HG02840 (cell line): Measurements from ENCODE around the gene PPP1R3D.

Source experiments
- ATAC-seq: cut with Tn5 transposase; IDR thresholded peaks from one replicate; pipeline ENCODE4 v1.9.1; 2021; ENCODE audit warnings: mild to moderate bottlenecking, moderate library complexity, moderate number of reproducible peaks; ENCODE audit not compliant: unreplicated experiment, low FRiP score

Gene PPP1R3D

GRCh38 chr20:59948828-59949720, 9.0 kb upstream of the PPP1R3D start:
- ATAC-seq: no peak

DNA sequence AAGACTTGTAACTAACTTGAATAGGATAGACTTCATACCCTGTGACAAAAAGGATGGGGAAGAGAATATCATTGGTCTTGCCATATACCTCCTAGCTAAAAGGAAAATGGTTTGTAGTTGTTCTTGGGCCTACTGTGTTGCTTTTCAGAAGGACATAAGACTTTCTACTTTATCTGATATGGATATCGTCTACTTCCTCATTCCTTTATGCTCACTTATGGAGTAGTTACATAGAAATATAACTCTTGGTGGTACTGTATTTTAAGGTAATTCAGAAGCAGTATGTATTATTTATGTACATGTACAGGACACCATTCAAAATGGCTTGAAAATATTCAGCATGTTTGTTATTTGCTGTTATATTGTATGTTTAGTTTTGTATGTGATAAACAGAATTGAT, 8.1 kb upstream of the PPP1R3D start:
- no peak for ATAC-seq

DNA sequence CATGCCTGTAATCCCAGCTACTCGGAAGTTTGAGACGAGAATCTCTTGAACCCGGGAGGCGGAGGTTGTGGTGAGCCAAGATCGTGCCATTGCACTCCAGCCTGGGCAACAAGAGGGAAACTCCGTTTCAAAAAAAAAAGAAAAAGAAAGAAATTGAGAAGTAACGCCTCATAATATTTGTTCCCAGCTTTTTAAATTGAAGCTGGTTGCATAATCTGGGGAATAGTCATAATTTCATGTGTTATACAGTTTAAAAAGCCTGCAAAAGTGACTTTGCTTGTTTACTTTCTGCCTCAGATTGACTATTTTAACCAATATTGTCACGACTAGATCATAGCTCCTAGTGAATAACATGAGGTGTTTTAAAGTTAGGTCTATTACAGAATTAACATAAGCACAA, 7.3 kb upstream of the PPP1R3D start:
- no peak for ATAC-seq

- ATAC-seq: no peak
Observed at GRCh38 chr20:59945731-59946130, 5.6 kb upstream of the PPP1R3D start.

- ATAC-seq: no peak
Observed at GRCh38 chr20:59945175-59945574, 5.1 kb upstream of the PPP1R3D start.

DNA sequence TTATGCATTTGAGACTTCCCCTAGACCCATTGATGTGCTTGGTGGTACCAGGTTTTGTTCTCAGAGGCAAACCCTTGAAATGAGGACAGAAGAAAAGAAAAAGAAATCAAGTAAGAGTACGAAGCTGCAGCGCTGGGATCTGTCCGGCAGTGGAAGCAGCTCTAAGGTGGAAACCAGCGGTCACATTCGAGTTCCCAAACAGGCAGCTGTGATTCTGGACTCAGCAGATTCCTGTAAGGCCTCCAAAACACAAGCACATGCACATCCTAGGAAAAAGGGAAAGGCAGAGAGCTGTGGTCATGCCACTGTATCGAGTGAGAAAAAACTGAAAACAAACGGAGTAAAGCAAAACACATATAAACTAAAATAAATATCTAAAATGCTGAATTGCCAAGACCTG, 4.6 kb upstream of the PPP1R3D start:
- no peak for ATAC-seq

- no peak for ATAC-seq
Observed at GRCh38 chr20:59942245-59942644, 2.1 kb upstream of the PPP1R3D start.

GRCh38 chr20:59940956-59941294, 820 bp upstream of the PPP1R3D start:
- no peak for ATAC-seq

- peak; percentile 39 for ATAC-seq
Observed at GRCh38 chr20:59939879-59940128, 301 bp downstream of the PPP1R3D start.

DNA sequence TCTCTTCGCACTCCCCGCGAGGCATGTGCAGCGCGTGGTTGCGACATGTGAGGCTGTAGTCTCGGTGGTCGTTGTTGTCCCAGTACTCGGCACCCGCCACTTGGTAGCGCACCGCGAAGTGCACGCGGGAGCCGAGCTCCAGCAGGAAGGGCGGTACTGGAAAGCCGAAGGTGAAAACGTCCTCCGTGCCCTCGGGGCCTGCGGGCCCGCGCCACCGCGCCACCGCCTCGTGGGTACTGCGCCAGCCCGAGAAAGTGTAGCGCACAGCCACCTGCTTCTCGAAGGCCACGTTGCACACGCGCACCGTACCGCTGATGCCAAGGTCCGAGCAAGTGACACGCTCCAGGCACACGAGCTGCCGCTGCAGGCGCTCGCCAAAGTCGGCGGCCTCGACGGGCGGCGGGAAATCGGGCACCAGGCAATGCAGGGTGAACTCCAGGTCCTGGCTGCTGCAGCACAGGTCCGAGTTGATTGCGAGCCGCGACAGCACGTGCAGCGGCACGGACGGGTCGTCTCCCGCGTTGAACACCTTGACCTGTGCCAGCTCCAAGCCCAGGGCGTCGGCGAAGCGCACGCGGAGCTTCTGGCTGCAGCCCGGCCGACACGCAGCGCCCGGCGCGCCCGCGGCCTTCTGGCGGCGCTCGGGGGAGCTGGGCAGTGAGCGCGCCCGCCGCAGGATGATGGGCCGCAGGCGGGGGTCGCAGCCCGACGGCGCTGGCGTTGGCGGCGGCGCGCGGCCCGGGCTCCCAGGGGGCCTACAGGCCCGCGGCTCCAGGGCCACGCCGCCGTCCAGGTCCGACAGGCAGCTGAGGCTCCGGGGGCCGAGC, 840 bp downstream of the PPP1R3D start:
- ATAC-seq: no peak

- no peak for ATAC-seq
Observed at GRCh38 chr20:59938696-59939051, 1.4 kb downstream of the PPP1R3D start.

DNA sequence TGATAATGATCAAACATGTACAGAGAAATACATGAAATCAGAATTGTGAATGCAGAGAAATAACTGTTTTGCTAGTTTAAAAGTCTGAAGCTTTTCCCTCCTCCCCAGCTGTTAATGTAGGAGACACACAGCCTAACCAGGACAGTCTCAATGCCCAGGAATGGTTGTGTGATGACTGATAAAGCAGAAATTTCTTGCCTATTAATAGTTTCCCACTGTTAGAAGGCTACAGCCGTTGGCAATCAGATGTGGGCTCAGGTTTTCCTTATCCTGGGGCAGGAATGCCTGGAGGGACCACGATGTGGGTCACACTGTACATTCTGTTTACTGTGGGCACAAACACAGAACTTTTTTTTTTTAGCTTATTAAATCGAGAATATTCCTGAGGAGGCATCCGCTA, 1.9 kb downstream of the PPP1R3D start:
- no peak for ATAC-seq

- ATAC-seq: no peak
Observed at GRCh38 chr20:59937150-59937549, 3.0 kb downstream of the PPP1R3D start.

GRCh38 chr20:59936409-59936808, 3.7 kb downstream of the PPP1R3D start:
- no peak for ATAC-seq

DNA sequence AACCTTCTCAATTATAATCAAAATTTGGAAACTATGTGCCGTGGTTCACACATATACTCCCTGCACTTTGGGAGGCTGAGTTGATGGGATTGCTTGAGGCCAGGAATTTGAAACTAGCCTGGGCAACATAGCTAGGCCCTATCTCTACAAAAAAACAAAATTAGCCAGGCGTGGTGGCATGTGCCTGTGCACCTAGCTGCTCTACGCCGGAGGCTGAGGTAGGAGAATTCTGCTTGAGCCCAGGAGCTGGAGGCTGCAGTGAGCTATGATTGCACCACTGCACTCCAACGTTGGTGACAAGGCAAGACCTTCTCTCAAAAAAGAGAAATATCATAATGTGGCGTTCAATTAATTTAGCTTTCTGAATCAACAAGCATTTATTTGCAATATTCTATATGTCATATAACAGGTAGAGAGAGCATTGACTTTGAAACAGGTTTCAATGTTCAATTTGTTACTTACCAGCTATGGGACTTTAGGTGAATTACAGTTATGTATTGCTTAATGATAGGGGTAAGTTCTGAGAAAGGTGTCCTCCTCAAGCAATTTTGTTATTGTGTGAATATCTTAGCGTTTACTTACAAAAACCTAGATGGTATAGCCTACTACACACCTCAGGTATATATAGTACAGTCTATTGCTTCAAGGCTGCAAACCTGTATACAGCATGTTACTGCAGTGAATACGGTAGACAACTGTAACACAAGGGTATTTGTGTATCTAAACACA, 4.5 kb downstream of the PPP1R3D start:
- no peak for ATAC-seq

DNA sequence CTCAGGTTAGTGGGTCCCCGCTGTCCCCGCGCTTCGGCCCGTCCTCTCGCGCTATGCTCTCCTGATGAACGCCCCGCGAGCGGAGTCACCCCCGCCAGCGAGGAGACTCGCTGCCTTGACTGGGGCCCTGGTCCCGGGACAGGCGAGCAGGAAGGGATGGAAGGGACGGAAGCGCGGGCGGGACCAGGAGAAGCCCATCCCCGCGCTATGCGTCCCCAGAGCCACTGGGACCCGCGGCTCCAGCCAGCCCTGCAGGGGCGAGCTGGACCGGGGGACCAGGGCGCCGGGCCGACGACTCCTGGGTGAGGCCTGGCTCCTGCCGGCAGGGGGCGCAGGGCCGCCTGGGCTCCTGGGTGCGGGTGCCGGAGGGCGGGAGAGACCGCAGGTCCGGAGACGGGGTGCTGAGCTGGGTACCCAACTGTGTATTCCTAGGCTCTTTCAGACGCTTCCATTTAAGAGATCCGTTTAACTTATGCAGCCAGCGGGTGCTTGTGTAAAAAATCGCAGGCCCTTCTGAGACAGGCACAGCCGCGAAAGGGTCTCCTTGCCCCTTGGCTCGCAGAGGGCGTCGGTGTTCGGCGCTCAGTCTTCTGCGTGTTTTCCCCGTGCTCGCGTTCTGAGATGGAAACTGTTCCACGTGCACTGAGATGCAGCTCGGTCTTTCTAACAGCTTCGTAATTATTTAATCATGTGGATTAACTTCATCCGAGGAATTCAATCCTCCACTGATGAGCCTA, 6.1 kb downstream of the PPP1R3D start:
- peak; percentile 71 for ATAC-seq

GRCh38 chr20:59933296-59933848, 6.7 kb downstream of the PPP1R3D start, which contains the start of gene SYCP2:
Gene SYCP2 (minus strand): TSS chr20:59933637. CDS start chr20:59922413, 11,224 bp downstream.
- ATAC-seq: peak; percentile 45

GRCh38 chr20:59932616-59933295, 7.3 kb downstream of the PPP1R3D start:
- no peak for ATAC-seq

- ATAC-seq: no peak
Observed at GRCh38 chr20:59931511-59932312, 8.4 kb downstream of the PPP1R3D start.
